GM19397 (cell line): ENCODE data around the gene GPR158.
"Not testable (repeated sequence)": the region's sequence is repeated elsewhere in the genome, so short reads cannot be mapped to it uniquely, and the experiment has no call there.

Source experiments
- ATAC-seq: cut with Tn5 transposase; IDR thresholded peaks from one replicate; pipeline ENCODE4 v1.9.1; 2021; ENCODE audit warnings: mild to moderate bottlenecking, moderate library complexity; ENCODE audit not compliant: unreplicated experiment

The GPR158 gene

GRCh38 chr10:25300073-25300472 is 125.3 kb downstream of the GPR158 start:
- ATAC-seq = no peak

GRCh38 chr10:25304606-25305005 is 129.8 kb downstream of the GPR158 start:
- ATAC-seq = no peak

GRCh38 chr10:25306386-25306785 is 131.6 kb downstream of the GPR158 start:
- ATAC-seq = no peak

GRCh38 chr10:25308278-25308677 is 133.5 kb downstream of the GPR158 start:
- ATAC-seq = no peak

- not testable (repeated sequence) for ATAC-seq
These were observed 142.9 kb downstream of the GPR158 start for GRCh38 chr10:25317596-25318211.

- ATAC-seq = no peak
These were observed 152.5 kb downstream of the GPR158 start for GRCh38 chr10:25327273-25327672.

- no peak for ATAC-seq
These were observed 153.6 kb downstream of the GPR158 start for GRCh38 chr10:25328361-25328760.

GRCh38 chr10:25329587-25329986 is 154.8 kb downstream of the GPR158 start:
- ATAC-seq = not testable (repeated sequence)

- ATAC-seq = no peak
These were observed 159.6 kb downstream of the GPR158 start for GRCh38 chr10:25334445-25334844.

- no peak for ATAC-seq
These were observed 161.5 kb downstream of the GPR158 start for GRCh38 chr10:25336330-25336729.

- ATAC-seq = no peak
These were observed 163.5 kb downstream of the GPR158 start for GRCh38 chr10:25338271-25338670.

GRCh38 chr10:25339966-25340365 is 165.2 kb downstream of the GPR158 start:
- ATAC-seq = no peak

GRCh38 chr10:25349520-25349919 is 174.7 kb downstream of the GPR158 start:
- ATAC-seq = no peak

- ATAC-seq = no peak
These were observed 181.8 kb downstream of the GPR158 start for GRCh38 chr10:25356609-25357008.

GRCh38 chr10:25357269-25357668 is 182.5 kb downstream of the GPR158 start:
- ATAC-seq = no peak

- no peak for ATAC-seq
These were observed 207.4 kb downstream of the GPR158 start for GRCh38 chr10:25382029-25382810.

GRCh38 chr10:25382901-25383300 is 208.1 kb downstream of the GPR158 start:
- ATAC-seq = not testable (repeated sequence)

- no peak for ATAC-seq
These were observed 208.9 kb downstream of the GPR158 start for GRCh38 chr10:25383686-25384085.

GRCh38 chr10:25384618-25385017 is 209.8 kb downstream of the GPR158 start:
- no peak for ATAC-seq

- no peak for ATAC-seq
These were observed 213.5 kb downstream of the GPR158 start for GRCh38 chr10:25388188-25388861.

GRCh38 chr10:25388862-25389206 is 214.0 kb downstream of the GPR158 start:
- no peak for ATAC-seq

- ATAC-seq = no peak
These were observed 215.9 kb downstream of the GPR158 start for GRCh38 chr10:25390733-25391132.
